Smooth muscle cell (in vitro differentiated cells): Measurements from ENCODE around the gene DOCK4. TPM values are rescaled to one million over a fixed set of nuclear protein-coding genes. Genes with fewer than 3 reads are reported as not detected.

Experiments used
- DNase-seq: peaks from one replicate; lab custom pipeline; 2025; ENCODE audit not compliant: unreplicated experiment; lab: John Stamatoyannopoulos, UW
- H2AFZ ChIP-seq: fragments of 200-600 bp; sonication (generic); 2 replicates; pipeline ENCODE4 v1.6.0; 2016; ENCODE audit warnings: antibody characterized with exemption, low read depth, mild to moderate bottlenecking
- H3F3A ChIP-seq: fragments of 200-600 bp; sonication (generic); 2 replicates; pipeline ENCODE4 v1.6.0; 2017; ENCODE audit warnings: antibody characterized with exemption, low read depth
- H3K27ac ChIP-seq: fragments of 200-600 bp; sonication (generic); 2 replicates; pipeline ENCODE4 v1.5.1; 2016; ENCODE audit warnings: low read depth, mild to moderate bottlenecking
- H3K27me3 ChIP-seq: fragments of 200-600 bp; sonication (generic); 2 replicates; pipeline ENCODE4 v1.6.1; 2016; ENCODE audit warnings: low read depth, mild to moderate bottlenecking
- H3K36me3 ChIP-seq: fragments of 200-600 bp; sonication (generic); 2 replicates; pipeline ENCODE4 v1.5.1; 2016; ENCODE audit warnings: low read depth
- H3K4me1 ChIP-seq: fragments of 200-600 bp; sonication (generic); 2 replicates; pipeline ENCODE4 v1.5.1; 2016; ENCODE audit warnings: low read depth
- H3K4me2 ChIP-seq: fragments of 200-600 bp; sonication (generic); 2 replicates; pipeline ENCODE4 v1.6.0; 2016; ENCODE audit warnings: mild to moderate bottlenecking
- H3K4me3 ChIP-seq: fragments of 200-600 bp; sonication (generic); 2 replicates; pipeline ENCODE4 v1.5.1; 2016; ENCODE audit warnings: mild to moderate bottlenecking
- H3K79me2 ChIP-seq: fragments of 200-600 bp; sonication (generic); 2 replicates; pipeline ENCODE4 v1.6.0; 2016; ENCODE audit warnings: low read depth, mild to moderate bottlenecking
- H3K9ac ChIP-seq: fragments of 200-600 bp; sonication (generic); 2 replicates; pipeline ENCODE4 v1.6.0; 2016; ENCODE audit warnings: low read depth
- H3K9me3 ChIP-seq: fragments of 200-600 bp; sonication (generic); replicated peaks from 2 replicates; pipeline ENCODE4 v1.5.1; 2016; ENCODE audit warnings: low read depth
- H4K20me1 ChIP-seq: fragments of 200-600 bp; sonication (generic); 2 replicates; pipeline ENCODE4 v1.6.0; 2016; ENCODE audit warnings: low read depth
- CTCF ChIP-seq: fragments of 200-600 bp; sonication (generic); IDR thresholded peaks from 2 replicates; pipeline ENCODE4 v1.5.1; 2017; ENCODE audit warnings: borderline replicate concordance, mild to moderate bottlenecking, antibody characterized with exemption; ENCODE audit not compliant: insufficient read depth, poor library complexity, severe bottlenecking
- WGBS: methylation state at CpG from one replicate; pipeline ENCODE4 v1.1.7; 2016; ENCODE audit warnings: low lambda C conversion rate; 5-methylcytosine and 5-hydroxymethylcytosine counted together
- polyA plus RNA-seq: library from polyadenylated mRNA; unstranded; fragments of >200 nt; fragmentation: Nextera tagmentation; extraction: Ambion mirVana; gene quantifications from 2 replicates; pipeline ENCODE4 v1.2.1, GENCODE V29; 2016
- total RNA-seq: library from RNA; depleted of rRNA; stranded (reverse); fragments of >200 nt; gene quantifications from 2 replicates; pipeline ENCODE4 v1.2.3, GENCODE V29; 2014

The DOCK4 gene
- total and polyA plus RNA-seq, 2 experiments from 2014 or later = 7.4 to 20.5 TPM

DNA sequence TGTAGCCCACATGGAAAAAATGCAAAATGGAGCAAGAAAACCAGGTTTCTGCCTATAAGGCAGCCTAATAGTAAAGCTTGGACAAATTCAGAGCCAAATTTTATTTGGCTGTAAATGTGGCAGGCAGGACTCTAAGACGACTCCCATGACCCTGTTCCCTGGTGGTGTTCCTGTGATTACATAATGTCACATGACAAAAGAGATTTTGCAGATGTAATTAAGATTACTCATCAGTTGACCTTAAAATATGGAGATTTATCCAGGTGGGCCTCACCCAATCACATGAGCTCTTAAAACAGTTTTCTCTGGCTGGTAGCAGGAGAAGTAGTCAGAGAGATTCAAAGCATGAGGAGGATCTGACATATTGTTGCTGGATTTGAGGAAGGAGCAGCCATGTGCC, 340.8 kb downstream of the DOCK4 start:
- no peak for DNase-seq

GRCh38 chr7:111864291-111864976, 341.8 kb downstream of the DOCK4 start:
- Histone ChIP-seq H3K4me2 (no peak overlapping the region), H4K20me1 (no peaks in the 10 kb centered on the region), H2AFZ (no peak overlapping the region), H3K4me1 (no peaks in the 10 kb centered on the region), H3F3A (no peaks in the 10 kb centered on the region), H3K27me3 (no peaks in the 10 kb centered on the region), H3K79me2 (no peaks in the 10 kb centered on the region), H3K9me3 (no peaks in the 10 kb centered on the region), H3K36me3 (no peaks in the 10 kb centered on the region), H3K9ac (no peak overlapping the region), H3K27ac (no peak overlapping the region), H3K4me3 (no peak overlapping the region)
- 96% methylated on average over 8 of the region's 8 CpGs for WGBS
- no peak for TF ChIP-seq CTCF
- DNase-seq = no peak

More for the DNA sequence above, 340.8 kb downstream of the DOCK4 start:
- no peak overlapping the region for H3K9ac ChIP-seq
- H4K20me1 ChIP-seq = no peaks in the 10 kb centered on the region
- no peak for TF ChIP-seq CTCF
- H3K27me3 ChIP-seq = no peaks in the 10 kb centered on the region
- H3K4me1 ChIP-seq = no peaks in the 10 kb centered on the region
- 90% methylated on average over 1 of the region's 1 CpG for WGBS
- no peak overlapping the region for H3K27ac ChIP-seq
- no peak overlapping the region for H3K4me2 ChIP-seq
- no peaks in the 10 kb centered on the region for H3K36me3 ChIP-seq
- H3F3A ChIP-seq = no peaks in the 10 kb centered on the region
- no peaks in the 10 kb centered on the region for H3K9me3 ChIP-seq
- no peak overlapping the region for H3K4me3 ChIP-seq
- no peaks in the 10 kb centered on the region for H3K79me2 ChIP-seq
- no peak overlapping the region for H2AFZ ChIP-seq

- TF ChIP-seq CTCF = no peak
- H3K27ac ChIP-seq = no peak overlapping the region
- H3K4me2 ChIP-seq = no peak overlapping the region
- H4K20me1 ChIP-seq = no peaks in the 10 kb centered on the region
- H3K27me3 ChIP-seq = no peaks in the 10 kb centered on the region
- no peak overlapping the region for H2AFZ ChIP-seq
- H3K4me1 ChIP-seq = no peaks in the 10 kb centered on the region
- H3K36me3 ChIP-seq = no peaks in the 10 kb centered on the region
- H3K4me3 ChIP-seq = no peak overlapping the region
- H3K79me2 ChIP-seq = no peaks in the 10 kb centered on the region
- H3K9me3 ChIP-seq = no peaks in the 10 kb centered on the region
- no peak for DNase-seq
- WGBS = 95% methylated on average over 7 of the region's 7 CpGs
- no peaks in the 10 kb centered on the region for H3F3A ChIP-seq
- H3K9ac ChIP-seq = no peak overlapping the region
These were observed 342.9 kb downstream of the DOCK4 start for GRCh38 chr7:111863269-111863668.

DNA sequence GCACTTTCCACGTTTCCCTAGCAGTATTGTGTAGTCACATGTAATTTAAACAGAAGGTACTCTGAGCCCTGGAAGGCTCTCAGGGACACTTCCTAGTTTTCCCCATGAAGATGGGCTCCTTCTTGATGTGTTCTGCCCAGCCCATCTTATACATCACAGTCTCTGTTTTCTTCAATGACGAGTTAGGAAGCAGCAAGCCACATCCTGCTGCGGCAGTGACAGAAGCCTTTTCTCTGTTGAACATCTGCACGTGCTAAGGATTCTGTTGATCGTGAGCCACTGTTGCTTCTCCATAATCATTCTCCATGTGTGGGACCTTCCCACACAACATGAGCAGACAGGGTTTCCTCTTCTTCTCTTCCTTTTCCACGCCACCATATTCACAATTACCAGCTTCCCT, 346.0 kb downstream of the DOCK4 start:
- Histone ChIP-seq H3K4me1 (no peaks in the 10 kb centered on the region), H3K9me3 (no peaks in the 10 kb centered on the region), H3K36me3 (no peaks in the 10 kb centered on the region), H3K9ac (no peak overlapping the region), H3K4me2 (no peak overlapping the region), H3K4me3 (no peak overlapping the region), H3K79me2 (no peaks in the 10 kb centered on the region), H3K27me3 (no peaks in the 10 kb centered on the region), H3K27ac (no peak overlapping the region), H4K20me1 (no peaks in the 10 kb centered on the region), H2AFZ (no peak overlapping the region), H3F3A (no peaks in the 10 kb centered on the region)
- DNase-seq = no peak
- no peak for TF ChIP-seq CTCF
- 90% methylated on average over 6 of the region's 6 CpGs for WGBS
